PC-9 (cell line): ENCODE results near the gene DLEC1. TPM values are rescaled to one million over a fixed set of nuclear protein-coding genes. Genes with fewer than 3 reads are reported as not detected.

ENCODE experiments used
- BruUV-seq: library from RNA; stranded (reverse); fragments of 400-500 nt; replicated peaks from 2 replicates; lab custom pipeline; 2021; lab: Mats Ljungman, UMichigan
- CTCF ChIA-PET: fragments of 300-600 bp; sonication (Branson Sonifier 250); formaldehyde crosslinking; loops from one replicate; lab custom pipeline; 2022; ENCODE audit warnings: antibody characterized with exemption; lab: Charles Lee
- POLR2A ChIA-PET: fragments of 300-600 bp; sonication (Branson Sonifier 250); formaldehyde crosslinking; loops from one replicate; lab custom pipeline; 2022; ENCODE audit warnings: antibody characterized with exemption; ENCODE audit not compliant: unreplicated experiment; lab: Charles Lee
- DNase-seq, 2 experiments: peaks; one replicate each; pipeline versions ENCODE4 v3.0.0 to v3.0.0-alpha.2; 2015 to 2022; ENCODE audit warnings: mixed read lengths in 1 of 2
- H2AFZ ChIP-seq: fragments of 200-600 bp; sonication (generic); 2 replicates; pipeline ENCODE4 v1.8.1; 2017; ENCODE audit warnings: antibody characterized with exemption
- H3F3A ChIP-seq: fragments of 200-600 bp; sonication (generic); 2 replicates; pipeline ENCODE4 v1.8.1; 2017; ENCODE audit warnings: antibody characterized with exemption, mild to moderate bottlenecking, low read depth; ENCODE audit not compliant: insufficient read depth
- H3K27ac ChIP-seq: fragments of 200-600 bp; sonication (generic); 2 replicates; pipeline ENCODE4 v1.6.1; 2016; ENCODE audit warnings: mixed run types
- H3K27me3 ChIP-seq: fragments of 200-600 bp; sonication (generic); 2 replicates; pipeline ENCODE4 v1.6.1; 2016; ENCODE audit warnings: low read depth, mixed run types; ENCODE audit not compliant: insufficient read depth
- H3K36me3 ChIP-seq: fragments of 200-600 bp; sonication (generic); 2 replicates; pipeline ENCODE4 v1.6.1; 2016; ENCODE audit warnings: low read depth, mixed run types
- H3K4me1 ChIP-seq: fragments of 200-600 bp; sonication (generic); replicated peaks from 2 replicates; pipeline ENCODE4 v1.6.1; 2016; ENCODE audit warnings: mixed run types; ENCODE audit not compliant: insufficient read depth
- H3K4me2 ChIP-seq: fragments of 200-600 bp; sonication (generic); 2 replicates; pipeline ENCODE4 v1.6.1; 2017; ENCODE audit warnings: mixed run types
- H3K4me3 ChIP-seq: fragments of 200-600 bp; sonication (generic); 2 replicates; pipeline ENCODE4 v1.6.1; 2016; ENCODE audit warnings: mixed run types
- H3K79me2 ChIP-seq: fragments of 200-600 bp; sonication (generic); 2 replicates; pipeline ENCODE4 v1.6.1; 2017; ENCODE audit warnings: low read depth, mixed run types
- H3K9me2 ChIP-seq: fragments of 200-600 bp; sonication (generic); 2 replicates; pipeline ENCODE4 v1.8.1; 2017; ENCODE audit warnings: mild to moderate bottlenecking; ENCODE audit not compliant: insufficient read depth
- H3K9me3 ChIP-seq: fragments of 200-600 bp; sonication (generic); 2 replicates; pipeline ENCODE4 v1.8.1; 2016; ENCODE audit warnings: low read depth; ENCODE audit not compliant: insufficient read depth
- H4K20me1 ChIP-seq: fragments of 200-600 bp; sonication (generic); 2 replicates; pipeline ENCODE4 v1.8.1; 2017; ENCODE audit not compliant: insufficient read depth
- EZH2 ChIP-seq: fragments of 200-600 bp; sonication (generic); IDR thresholded peaks from 2 replicates; pipeline ENCODE4 v1.8.0; 2017; ENCODE audit warnings: antibody characterized with exemption, low read depth
- intact Hi-C: fragments of 100-400 bp; cut with micrococcal nuclease; formaldehyde crosslinking; loops from one replicate; pipeline ENCODE4 v1.10.0; 2022; ENCODE audit not compliant: unreplicated experiment
- total RNA-seq: library from RNA; stranded (reverse); gene quantifications from 2 replicates; pipeline ENCODE4 v1.2.3, GENCODE V29; 2021
- TF ChIP-seq, protein P1 (sequence below): fragments of 200-600 bp; sonication (generic); conservative IDR thresholded peaks from 2 replicates; pipeline ENCODE4 v1.6.1; 2017; ENCODE audit warnings: mixed run types, antibody characterized with exemption, mild to moderate bottlenecking, moderate library complexity

Gene DLEC1
- total RNA-seq, 1 experiment from 2014 or later = 0.35 TPM

DNA sequence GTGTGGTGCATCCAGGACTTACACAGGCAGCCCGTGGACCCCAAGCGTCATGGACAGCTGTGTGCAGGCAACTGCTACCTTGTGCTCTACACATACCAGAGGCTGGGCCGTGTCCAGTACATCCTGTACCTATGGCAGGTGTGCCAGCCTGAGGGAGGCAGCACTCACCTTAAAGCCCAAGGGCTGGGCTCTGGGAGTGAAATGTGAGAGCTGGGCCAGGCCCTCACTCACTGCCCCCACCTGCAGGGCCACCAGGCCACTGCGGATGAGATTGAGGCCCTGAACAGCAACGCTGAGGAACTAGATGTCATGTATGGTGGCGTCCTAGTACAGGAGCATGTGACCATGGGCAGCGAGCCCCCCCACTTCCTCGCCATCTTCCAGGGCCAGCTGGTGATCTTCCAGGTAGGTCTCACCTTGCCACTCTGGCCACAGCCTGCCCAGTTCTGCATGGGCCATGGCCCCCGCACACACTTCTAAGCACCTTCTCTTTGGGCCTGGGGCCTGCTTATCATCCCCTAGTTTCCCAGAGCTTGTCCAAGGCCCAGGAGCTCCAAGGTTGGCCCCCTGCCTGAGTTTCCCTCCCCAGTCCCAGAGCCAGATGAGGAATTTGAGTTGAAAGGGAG, 37.4 kb upstream of the DLEC1 start:
- Histone ChIP-seq H3K36me3 (no peaks in the 10 kb centered on the region), H3K9me2 (no peaks in the 10 kb centered on the region), H3F3A (peaks cover under 1% of the 10 kb centered on the region; the same call in 1 of the 2 replicates), H3K4me1 (peaks cover 2% of the 10 kb centered on the region; the same call in 1 of the 2 replicates), H3K4me2 (no peak overlapping the region), H3K27me3 (no peaks in the 10 kb centered on the region), H3K9me3 (no peaks in the 10 kb centered on the region), H3K27ac (no peak overlapping the region), H4K20me1 (no peaks in the 10 kb centered on the region), H3K79me2 (no peaks in the 10 kb centered on the region), H2AFZ (no peak overlapping the region), H3K4me3 (no peak overlapping the region)
- DNase-seq = peak in 1 of 2 experiments; percentile 53
- intact Hi-C loops = loop anchor here (1.0 to 10.0 kb wide), 4 partner anchors 136 to 656 kb away; partner anchors contain the start of genes ACAA1, MYD88 and XYLB
- TF ChIP-seq, protein P1, sequence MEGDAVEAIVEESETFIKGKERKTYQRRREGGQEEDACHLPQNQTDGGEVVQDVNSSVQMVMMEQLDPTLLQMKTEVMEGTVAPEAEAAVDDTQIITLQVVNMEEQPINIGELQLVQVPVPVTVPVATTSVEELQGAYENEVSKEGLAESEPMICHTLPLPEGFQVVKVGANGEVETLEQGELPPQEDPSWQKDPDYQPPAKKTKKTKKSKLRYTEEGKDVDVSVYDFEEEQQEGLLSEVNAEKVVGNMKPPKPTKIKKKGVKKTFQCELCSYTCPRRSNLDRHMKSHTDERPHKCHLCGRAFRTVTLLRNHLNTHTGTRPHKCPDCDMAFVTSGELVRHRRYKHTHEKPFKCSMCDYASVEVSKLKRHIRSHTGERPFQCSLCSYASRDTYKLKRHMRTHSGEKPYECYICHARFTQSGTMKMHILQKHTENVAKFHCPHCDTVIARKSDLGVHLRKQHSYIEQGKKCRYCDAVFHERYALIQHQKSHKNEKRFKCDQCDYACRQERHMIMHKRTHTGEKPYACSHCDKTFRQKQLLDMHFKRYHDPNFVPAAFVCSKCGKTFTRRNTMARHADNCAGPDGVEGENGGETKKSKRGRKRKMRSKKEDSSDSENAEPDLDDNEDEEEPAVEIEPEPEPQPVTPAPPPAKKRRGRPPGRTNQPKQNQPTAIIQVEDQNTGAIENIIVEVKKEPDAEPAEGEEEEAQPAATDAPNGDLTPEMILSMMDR = peak; percentile 63
- TF ChIP-seq EZH2 = no peak
- ChIA-PET POLR2A (no interaction called here), CTCF (interaction anchor here (1.5 to 1.6 kb wide), 2 partner anchors 27 to 116 kb away, joined by 6 to 7 read pairs; no protein-coding TSS in a partner anchor)
- BruUV-seq = no TSS peak

DNA sequence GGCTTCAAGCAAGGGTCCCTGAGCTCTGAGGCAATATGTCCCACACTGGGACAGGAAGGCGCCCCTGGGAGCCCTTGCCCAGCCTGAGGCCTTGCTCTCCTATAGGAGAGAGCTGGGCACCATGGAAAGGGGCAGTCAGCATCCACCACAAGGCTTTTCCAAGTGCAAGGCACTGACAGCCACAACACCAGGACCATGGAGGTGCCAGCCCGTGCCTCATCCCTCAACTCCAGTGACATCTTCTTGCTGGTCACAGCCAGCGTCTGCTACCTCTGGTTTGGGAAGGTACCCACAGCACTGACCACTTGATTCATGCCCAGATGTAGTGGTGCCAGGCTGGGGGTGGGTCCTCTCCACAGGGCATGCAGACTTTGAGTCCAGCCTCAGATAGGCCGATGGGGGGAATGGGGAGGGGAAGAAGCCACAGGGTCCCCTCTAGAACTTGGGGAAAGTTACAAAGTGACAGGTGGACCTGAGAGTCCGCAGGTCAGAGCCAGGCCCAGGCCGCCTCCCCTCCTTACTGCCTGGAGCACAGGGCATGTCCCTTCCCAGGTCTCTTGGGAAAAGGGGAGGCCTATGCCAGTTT, 36.6 kb upstream of the DLEC1 start:
- POLR2A ChIA-PET = no interaction called here
- H3F3A ChIP-seq = no peaks in the 10 kb centered on the region; the same call in 1 of the 2 replicates
- no TSS peak for BruUV-seq
- H3K4me2 ChIP-seq = no peak overlapping the region
- intact Hi-C loops = loop anchor here (5.0 to 10.0 kb wide), 3 partner anchors 135 to 655 kb away; partner anchors contain the start of genes ACAA1, MYD88 and XYLB
- H3K4me1 ChIP-seq = no peaks in the 10 kb centered on the region
- no peak for DNase-seq
- CTCF ChIA-PET = interaction anchor here (0.5 to 1.5 kb wide), 2 partner anchors 28 to 56 kb away, joined by 3 to 6 read pairs; no protein-coding TSS in a partner anchor
- H2AFZ ChIP-seq = no peak overlapping the region
- H3K27me3 ChIP-seq = no peaks in the 10 kb centered on the region
- H4K20me1 ChIP-seq = no peaks in the 10 kb centered on the region
- no peaks in the 10 kb centered on the region for H3K36me3 ChIP-seq
- H3K9me3 ChIP-seq = no peaks in the 10 kb centered on the region
- no peak overlapping the region for H3K27ac ChIP-seq
- H3K9me2 ChIP-seq = no peaks in the 10 kb centered on the region
- no peaks in the 10 kb centered on the region for H3K79me2 ChIP-seq
- TF ChIP-seq, protein P1 = no peak
- no peak for TF ChIP-seq EZH2
- H3K4me3 ChIP-seq = no peak overlapping the region

DNA sequence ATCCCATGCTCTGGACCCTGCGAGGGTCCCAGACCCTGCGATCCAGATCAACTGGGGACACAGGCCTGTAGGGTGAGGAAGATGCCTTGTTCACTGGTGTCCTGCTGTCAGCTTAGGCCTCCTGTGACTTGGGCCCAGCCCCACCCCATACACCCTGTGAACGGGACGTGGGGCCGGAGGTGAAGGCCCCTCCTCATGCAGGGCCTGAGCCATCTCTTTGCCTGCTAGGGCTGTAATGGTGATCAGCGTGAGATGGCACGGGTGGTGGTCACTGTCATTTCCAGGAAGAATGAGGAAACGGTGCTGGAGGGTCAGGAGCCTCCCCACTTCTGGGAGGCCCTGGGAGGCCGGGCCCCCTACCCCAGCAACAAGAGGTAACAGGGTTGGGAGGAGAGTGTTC, 36.1 kb upstream of the DLEC1 start:
- POLR2A ChIA-PET = no interaction called here
- no peak overlapping the region for H3K4me3 ChIP-seq
- H3K36me3 ChIP-seq = no peaks in the 10 kb centered on the region
- no TSS peak for BruUV-seq
- H2AFZ ChIP-seq = no peak overlapping the region
- intact Hi-C loops = loop anchor here (1.0 to 10.0 kb wide), 4 partner anchors 29 to 654 kb away; partner anchors contain the start of genes ACAA1, MYD88 and XYLB
- CTCF ChIA-PET = no interaction called here
- no peak overlapping the region for H3K4me2 ChIP-seq
- no peaks in the 10 kb centered on the region for H3K27me3 ChIP-seq
- H4K20me1 ChIP-seq = no peaks in the 10 kb centered on the region
- H3K9me2 ChIP-seq = no peaks in the 10 kb centered on the region
- H3K9me3 ChIP-seq = no peaks in the 10 kb centered on the region
- no peaks in the 10 kb centered on the region for H3K79me2 ChIP-seq
- H3K4me1 ChIP-seq = no peaks in the 10 kb centered on the region
- no peaks in the 10 kb centered on the region; the same call in 1 of the 2 replicates for H3F3A ChIP-seq
- no peak for DNase-seq
- no peak overlapping the region for H3K27ac ChIP-seq
- TF ChIP-seq, protein P1 = no peak
- no peak for TF ChIP-seq EZH2
